ENCODE results near the gene LRRC56. TPM values are rescaled to one million over a fixed set of nuclear protein-coding genes. Genes with fewer than 3 reads are reported as not detected.

LRRC56 gene
- total RNA-seq, 3 donors from 2014 or later, result 0.16 to 1.6 (median 1.3) TPM

DNA sequence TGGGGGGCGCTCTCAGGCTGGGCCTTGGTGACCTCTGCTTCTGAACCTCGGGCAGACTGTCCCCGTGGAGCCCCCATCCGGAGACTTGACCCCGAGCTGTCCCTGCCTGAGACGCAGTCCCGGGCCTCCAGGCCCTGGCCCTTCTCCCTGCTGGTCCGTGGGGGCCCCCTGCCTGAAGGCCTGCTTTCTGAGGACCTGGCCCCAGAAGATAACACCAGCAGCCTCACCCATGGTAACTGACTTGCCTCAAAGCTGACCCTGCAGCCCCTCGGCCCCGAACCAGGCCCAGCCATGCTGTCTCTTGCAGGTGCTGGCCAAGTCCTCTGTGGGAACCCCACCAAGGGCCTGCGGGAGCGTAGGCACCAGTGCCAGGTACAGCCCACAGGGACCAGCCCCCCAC lies 14.3 kb downstream of the LRRC56 start:
- peaks cover 0 to 5% of the 10 kb centered on the region in 2 donors for H3K4me1 ChIP-seq
- peaks cover 3 to 6% of the 10 kb centered on the region in 2 donors for H3K27me3 ChIP-seq
- H3K4me3 ChIP-seq, result no peak overlapping the region
- intact Hi-C loops (cut with DNase I; ENCODE audit: low total_unique reads), result loop anchor here (1.0 kb wide), 1 partner anchor 48 kb away; no protein-coding TSS in a partner anchor
- no peaks in the 10 kb centered on the region for H3K36me3 ChIP-seq
- no peak for TF ChIP-seq POLR2A (IDR thresholded peaks at IDR 0.05)
- TF ChIP-seq POLR2AphosphoS5 (IDR thresholded peaks at IDR 0.05), result no peak
- TF ChIP-seq, protein P1, sequence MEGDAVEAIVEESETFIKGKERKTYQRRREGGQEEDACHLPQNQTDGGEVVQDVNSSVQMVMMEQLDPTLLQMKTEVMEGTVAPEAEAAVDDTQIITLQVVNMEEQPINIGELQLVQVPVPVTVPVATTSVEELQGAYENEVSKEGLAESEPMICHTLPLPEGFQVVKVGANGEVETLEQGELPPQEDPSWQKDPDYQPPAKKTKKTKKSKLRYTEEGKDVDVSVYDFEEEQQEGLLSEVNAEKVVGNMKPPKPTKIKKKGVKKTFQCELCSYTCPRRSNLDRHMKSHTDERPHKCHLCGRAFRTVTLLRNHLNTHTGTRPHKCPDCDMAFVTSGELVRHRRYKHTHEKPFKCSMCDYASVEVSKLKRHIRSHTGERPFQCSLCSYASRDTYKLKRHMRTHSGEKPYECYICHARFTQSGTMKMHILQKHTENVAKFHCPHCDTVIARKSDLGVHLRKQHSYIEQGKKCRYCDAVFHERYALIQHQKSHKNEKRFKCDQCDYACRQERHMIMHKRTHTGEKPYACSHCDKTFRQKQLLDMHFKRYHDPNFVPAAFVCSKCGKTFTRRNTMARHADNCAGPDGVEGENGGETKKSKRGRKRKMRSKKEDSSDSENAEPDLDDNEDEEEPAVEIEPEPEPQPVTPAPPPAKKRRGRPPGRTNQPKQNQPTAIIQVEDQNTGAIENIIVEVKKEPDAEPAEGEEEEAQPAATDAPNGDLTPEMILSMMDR (IDR thresholded peaks at IDR 0.05), result no peak
- no peaks in the 10 kb centered on the region for H3K9me3 ChIP-seq
- no peak for DNase-seq (ENCODE audit: low spot score in 2 of 2)
- no peak overlapping the region for H3K27ac ChIP-seq

DNA sequence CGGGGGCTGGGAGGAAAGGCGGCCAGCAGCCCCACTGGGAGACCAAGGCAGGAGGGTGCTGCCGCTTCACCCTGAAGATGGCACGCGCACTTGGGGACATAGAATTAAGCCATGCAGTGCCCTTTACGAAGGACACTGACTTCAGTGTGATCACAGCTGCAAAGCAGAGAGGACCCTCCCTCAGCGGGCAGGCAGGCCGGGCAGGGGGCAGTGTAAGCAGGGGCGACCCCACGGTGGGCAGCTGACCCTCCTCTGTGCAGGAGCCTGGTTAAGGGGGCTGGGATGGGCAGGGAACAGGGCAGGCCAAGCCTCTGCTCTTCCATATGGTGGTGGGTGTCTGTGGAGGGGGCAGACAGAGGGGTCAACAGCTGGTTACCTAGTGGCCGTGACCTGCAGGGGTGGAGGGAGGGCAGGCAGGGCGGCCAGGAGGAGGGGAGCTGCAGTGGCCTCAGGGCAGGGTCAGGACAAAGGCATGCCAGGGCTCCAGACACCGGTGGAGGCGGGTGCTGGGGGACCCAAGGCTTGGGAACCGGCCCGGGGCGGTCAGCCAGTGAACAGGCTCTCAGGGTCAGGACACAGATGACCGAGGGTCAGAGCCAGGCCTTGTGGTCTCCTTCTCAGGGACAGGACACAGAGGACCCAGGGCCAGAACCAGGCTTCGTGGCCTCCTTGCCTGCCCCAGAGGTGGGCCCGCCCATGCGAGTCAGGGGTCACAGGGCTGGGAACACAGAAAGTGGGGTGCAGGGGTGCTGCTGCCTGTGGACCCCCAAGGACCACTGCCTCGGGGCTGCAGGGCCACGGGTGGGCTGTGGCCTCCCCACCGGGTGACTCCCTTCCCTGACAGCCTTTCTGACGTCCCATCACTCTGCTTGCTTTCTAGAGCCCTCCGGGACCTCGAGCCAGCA lies 16.0 kb downstream of the LRRC56 start:
- Histone ChIP-seq H3K4me1 (peaks cover 0 to 5% of the 10 kb centered on the region in 2 donors), H3K27me3 (peaks cover 3 to 6% of the 10 kb centered on the region in 2 donors), H3K36me3 (no peaks in the 10 kb centered on the region), H3K4me3 (no peak overlapping the region), H3K9me3 (no peaks in the 10 kb centered on the region), H3K27ac (no peak overlapping the region)
- TF ChIP-seq, protein P1 (IDR thresholded peaks at IDR 0.05), result no peak
- TF ChIP-seq POLR2A (IDR thresholded peaks at IDR 0.05) (no peak), POLR2AphosphoS5 (IDR thresholded peaks at IDR 0.05) (no peak)
- intact Hi-C loops (cut with DNase I; ENCODE audit: low total_unique reads), result no loop called here
- DNase-seq (ENCODE audit: low spot score in 2 of 2), result no peak

DNA sequence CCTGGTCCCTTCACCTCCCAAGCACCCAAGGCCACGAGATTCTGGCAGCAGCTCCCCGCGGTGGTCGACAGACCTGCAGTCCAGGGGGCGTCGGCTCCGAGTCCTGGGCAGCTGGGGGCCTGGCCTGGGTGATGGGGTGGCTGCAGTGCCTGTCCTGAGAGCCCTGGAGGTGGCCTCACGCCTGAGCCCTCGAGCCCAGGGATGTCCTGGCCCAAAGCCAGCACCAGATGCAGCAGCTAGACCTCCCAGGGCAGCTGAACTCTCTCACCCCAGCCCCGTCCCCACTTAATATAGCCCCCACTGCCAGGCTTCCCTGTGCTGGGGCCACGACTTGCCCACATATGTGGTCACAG lies 16.6 kb downstream of the LRRC56 start:
- peaks cover 0 to 5% of the 10 kb centered on the region in 2 donors for H3K4me1 ChIP-seq
- H3K27me3 ChIP-seq, result peaks cover 3 to 6% of the 10 kb centered on the region in 2 donors
- DNase-seq (ENCODE audit: low spot score in 2 of 2), result no peak
- intact Hi-C loops (cut with DNase I; ENCODE audit: low total_unique reads), result no loop called here
- no peak for TF ChIP-seq POLR2A (IDR thresholded peaks at IDR 0.05)
- TF ChIP-seq, protein P1 (IDR thresholded peaks at IDR 0.05), result no peak
- TF ChIP-seq POLR2AphosphoS5 (IDR thresholded peaks at IDR 0.05), result no peak
- no peaks in the 10 kb centered on the region for H3K9me3 ChIP-seq
- H3K36me3 ChIP-seq, result no peaks in the 10 kb centered on the region
- peak overlapping the region in 1 of 3 donors; percentile 77 for H3K4me3 ChIP-seq
- H3K27ac ChIP-seq, result no peak overlapping the region

DNA sequence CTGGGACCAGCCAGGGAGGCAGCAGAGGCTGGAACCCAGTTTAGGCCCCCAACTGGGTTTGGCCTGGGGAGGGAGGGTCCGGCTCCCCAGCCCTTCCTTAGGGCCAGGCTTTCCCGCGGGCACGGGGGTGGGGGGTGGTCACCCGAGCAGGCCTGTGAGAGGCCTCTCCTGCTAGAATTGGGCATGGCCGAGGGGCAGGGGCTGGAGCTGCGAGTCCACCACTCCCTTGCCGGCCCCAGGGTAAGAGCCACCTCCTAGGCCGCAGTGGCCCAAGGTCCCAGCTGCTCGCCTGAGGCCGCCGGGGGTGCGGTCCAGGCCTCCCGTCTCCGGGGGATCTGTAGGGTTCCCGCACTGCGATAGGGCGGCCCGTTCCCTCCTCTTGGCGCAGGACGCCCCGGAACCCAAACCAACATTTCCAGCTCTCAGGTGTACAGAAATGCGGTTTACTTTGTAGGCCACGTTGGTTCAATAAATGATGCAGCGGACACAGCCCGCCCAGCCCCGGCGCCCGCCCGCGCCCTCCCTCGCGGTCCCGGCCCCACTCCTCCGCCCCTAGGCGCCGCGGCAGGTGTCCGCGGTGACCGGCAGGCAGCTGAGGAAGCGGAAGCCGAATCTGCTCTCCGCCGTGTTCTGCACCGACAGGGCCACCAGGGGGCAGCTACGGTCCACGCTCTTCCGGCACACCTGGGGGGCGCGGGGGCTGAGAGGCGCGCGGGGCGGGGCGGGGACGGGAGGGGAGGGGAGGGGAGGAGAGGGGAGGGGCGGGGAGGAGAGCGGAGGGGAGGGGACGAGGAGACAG lies 17.3 kb downstream of the LRRC56 start:
- H3K4me1 ChIP-seq, result peaks cover 0 to 5% of the 10 kb centered on the region in 2 donors
- TF ChIP-seq POLR2A (IDR thresholded peaks at IDR 0.05) (no peak), POLR2AphosphoS5 (IDR thresholded peaks at IDR 0.05) (no peak)
- TF ChIP-seq, protein P1 (IDR thresholded peaks at IDR 0.05), result peak in 2 of 3 donors; percentile 13 to 36
- no peaks in the 10 kb centered on the region for H3K36me3 ChIP-seq
- H3K27ac ChIP-seq, result peak overlapping the region in 1 of 2 donors; percentile 38
- H3K27me3 ChIP-seq, result peaks cover 3 to 6% of the 10 kb centered on the region in 2 donors
- DNase-seq (ENCODE audit: low spot score in 2 of 2), result no peak
- H3K9me3 ChIP-seq, result no peaks in the 10 kb centered on the region
- intact Hi-C loops (cut with DNase I; ENCODE audit: low total_unique reads), result no loop called here
- H3K4me3 ChIP-seq, result peak overlapping the region in 2 of 3 donors; percentile 53 to 77

Measured in breast epithelium (tissue), 4 donors.